ENCODE results near the gene GFI1B. TPM values are rescaled to one million over a fixed set of nuclear protein-coding genes. Genes with fewer than 3 reads are reported as not detected.

The GFI1B gene
- total and polyA plus RNA-seq, 4 donors: 0.05 to 53.6 TPM; not detected in 2

GRCh38 chr9:132942541-132943182 lies 35.8 kb upstream of the GFI1B start:
- TF ChIP-seq EGR1 (IDR thresholded peaks at IDR 0.05; ENCODE audit: low read depth in 2 of 2): no peak
- TF ChIP-seq ATF3 (IDR thresholded peaks at IDR 0.05): no peak
- no peak for TF ChIP-seq JUND (IDR thresholded peaks at IDR 0.05)
- no peak for TF ChIP-seq SP1 (IDR thresholded peaks at IDR 0.05)
- TF ChIP-seq FOXA1 (IDR thresholded peaks at IDR 0.05): no peak
- no peak for TF ChIP-seq NR2F2 (IDR thresholded peaks at IDR 0.05)
- TF ChIP-seq YY1 (IDR thresholded peaks at IDR 0.05): no peak
- TF ChIP-seq REST (IDR thresholded peaks at IDR 0.05): no peak
- TF ChIP-seq HNF4G (IDR thresholded peaks at IDR 0.05): no peak
- no peak for TF ChIP-seq TAF1 (conservative IDR thresholded peaks at IDR 0.05)
- no peak for TF ChIP-seq CTCF (IDR thresholded peaks at IDR 0.05; ENCODE audit: low read depth, low read length, missing input control)
- TF ChIP-seq GABPA (IDR thresholded peaks at IDR 0.05 in 1 of 2, conservative IDR thresholded peaks at IDR 0.05 in 1 of 2): no peak
- no peak for TF ChIP-seq ZBTB33 (IDR thresholded peaks at IDR 0.05)
- no peak for TF ChIP-seq FOXA2 (IDR thresholded peaks at IDR 0.05)
- TF ChIP-seq RXRA (IDR thresholded peaks at IDR 0.05): no peak
- no peak for TF ChIP-seq RAD21 (IDR thresholded peaks at IDR 0.05)
- no peak overlapping the region for H3K27ac ChIP-seq (ENCODE audit: low read depth in 1 of 2, low read length in 2 of 2)
- DNase-seq (ENCODE audit: low spot score): no peak
- no peaks in the 10 kb centered on the region for H3K36me3 ChIP-seq (ENCODE audit: control insufficient read depth in 4 of 4, insufficient read depth in 3 of 4, low read depth in 1 of 4, low read length in 3 of 4)
- H3K9me3 ChIP-seq (ENCODE audit: control insufficient read depth in 4 of 4, low read length in 3 of 4): no peaks in the 10 kb centered on the region
- no peak overlapping the region for H3K4me3 ChIP-seq (ENCODE audit: low read depth in 1 of 3, low read length in 3 of 3)
- 64% methylated on average over 5 of the region's 5 CpGs for WGBS
- H3K9ac ChIP-seq (ENCODE audit: low read depth in 1 of 2, low read length in 2 of 2): no peak overlapping the region
- peaks cover 3 to 23% (median 18%) of the 10 kb centered on the region in 4 donors for H3K4me1 ChIP-seq (ENCODE audit: control insufficient read depth in 4 of 4, insufficient read depth in 4 of 4, low read length in 3 of 4)
- no peaks in the 10 kb centered on the region for H3K27me3 ChIP-seq (ENCODE audit: control insufficient read depth in 4 of 4, insufficient read depth in 4 of 4, low read length in 3 of 4)
